ENCODE data around the gene DNAJC4.
A peak's percentile ranks its signal among the peaks of the same experiment; 100 is the strongest.

The DNAJC4 gene

DNA sequence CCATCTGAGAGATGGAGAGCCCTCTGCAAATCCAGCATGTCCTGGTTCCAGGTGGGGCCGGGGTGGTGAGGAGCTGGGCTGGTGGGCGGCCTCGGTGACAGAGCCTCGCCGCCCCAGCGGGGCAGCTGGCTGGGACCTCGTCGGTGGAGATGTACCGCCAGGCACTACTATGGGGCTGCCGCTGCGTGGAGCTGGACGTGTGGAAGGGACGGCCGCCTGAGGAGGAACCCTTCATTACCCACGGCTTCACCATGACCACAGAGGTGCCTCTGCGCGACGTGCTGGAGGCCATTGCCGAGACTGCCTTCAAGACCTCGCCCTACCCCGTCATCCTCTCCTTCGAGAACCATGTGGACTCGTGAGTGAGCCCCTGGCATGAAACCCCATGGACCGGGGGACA lies 28.0 kb downstream of the DNAJC4 start:
- no peak for DNase-seq (ENCODE audit: low spot score)

DNA sequence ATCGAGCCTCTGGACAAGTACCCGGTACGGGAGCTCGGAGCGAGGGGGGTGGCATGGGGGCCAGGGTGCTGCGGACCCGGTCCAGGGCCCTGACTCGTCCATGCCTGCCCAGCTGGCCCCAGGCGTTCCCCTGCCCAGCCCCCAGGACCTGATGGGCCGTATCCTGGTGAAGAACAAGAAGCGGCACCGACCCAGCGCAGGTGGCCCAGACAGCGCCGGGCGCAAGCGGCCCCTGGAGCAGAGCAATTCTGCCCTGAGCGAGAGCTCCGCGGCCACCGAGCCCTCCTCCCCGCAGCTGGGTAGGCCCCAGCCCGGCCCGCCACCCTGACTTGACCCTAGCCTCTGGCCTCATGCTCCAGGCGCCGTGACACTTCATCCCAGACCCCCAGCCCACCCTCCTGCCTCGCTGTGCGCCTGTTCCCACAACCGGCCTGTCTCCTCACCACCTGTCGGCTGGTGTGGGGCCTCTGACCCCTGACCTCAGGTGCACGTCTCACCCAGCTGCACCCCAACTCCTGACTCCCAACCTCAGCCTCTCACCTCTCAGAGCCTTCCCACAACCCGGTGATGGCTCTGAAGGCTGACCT lies 28.7 kb downstream of the DNAJC4 start:
- no peak for DNase-seq (ENCODE audit: low spot score)

DNA sequence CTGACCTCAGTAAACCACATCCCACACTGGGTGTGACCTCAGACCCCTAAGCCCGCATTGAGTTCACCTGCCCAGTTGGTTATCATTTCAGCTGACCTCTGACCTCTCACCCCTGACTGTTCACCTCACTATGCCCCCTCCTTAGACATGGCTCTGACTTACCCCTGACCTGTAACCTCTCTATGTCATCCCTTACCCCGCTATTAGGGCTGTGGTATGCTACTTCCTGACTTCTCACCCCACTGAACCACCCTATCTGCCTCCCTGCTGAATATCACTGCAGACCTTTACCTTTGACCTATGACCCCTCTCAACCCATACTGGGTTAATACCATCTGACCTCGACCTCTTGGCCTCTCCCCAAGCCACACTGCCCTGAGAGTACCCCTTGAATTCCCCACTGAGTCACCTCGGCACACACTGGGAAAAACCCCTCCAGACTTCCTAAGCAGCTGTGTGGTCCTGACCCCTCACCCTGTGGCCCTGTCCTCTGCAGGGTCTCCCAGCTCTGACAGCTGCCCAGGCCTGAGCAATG lies 29.3 kb downstream of the DNAJC4 start:
- no peak for DNase-seq (ENCODE audit: low spot score)

DNA sequence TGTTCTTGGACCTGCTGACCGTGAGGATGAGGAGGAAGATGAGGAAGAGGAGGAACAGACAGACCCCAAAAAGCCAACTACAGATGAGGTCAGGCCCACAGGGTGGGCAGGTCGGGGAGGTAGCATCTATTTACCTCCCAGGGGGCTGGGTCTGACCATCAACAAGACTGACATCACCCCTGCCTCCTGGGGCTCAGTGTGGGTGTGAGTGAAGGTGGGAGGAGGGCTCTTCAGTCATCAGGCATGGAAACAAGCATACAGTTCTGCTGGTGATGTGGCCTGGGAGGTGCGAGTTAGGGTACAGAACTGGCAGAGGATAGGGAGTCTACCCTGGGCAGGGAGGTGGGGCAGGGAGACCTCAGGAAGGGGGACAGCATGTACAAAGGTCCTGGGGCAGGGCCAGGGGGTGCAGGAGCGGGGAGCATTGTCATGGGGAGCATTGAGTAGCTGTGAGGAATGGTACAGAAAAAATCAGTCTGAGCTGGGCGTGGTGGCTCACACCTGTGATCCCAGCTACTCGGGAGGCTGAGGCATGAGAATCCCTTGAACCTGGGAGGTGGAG lies 29.9 kb downstream of the DNAJC4 start:
- DNase-seq (ENCODE audit: low spot score): no peak

DNA sequence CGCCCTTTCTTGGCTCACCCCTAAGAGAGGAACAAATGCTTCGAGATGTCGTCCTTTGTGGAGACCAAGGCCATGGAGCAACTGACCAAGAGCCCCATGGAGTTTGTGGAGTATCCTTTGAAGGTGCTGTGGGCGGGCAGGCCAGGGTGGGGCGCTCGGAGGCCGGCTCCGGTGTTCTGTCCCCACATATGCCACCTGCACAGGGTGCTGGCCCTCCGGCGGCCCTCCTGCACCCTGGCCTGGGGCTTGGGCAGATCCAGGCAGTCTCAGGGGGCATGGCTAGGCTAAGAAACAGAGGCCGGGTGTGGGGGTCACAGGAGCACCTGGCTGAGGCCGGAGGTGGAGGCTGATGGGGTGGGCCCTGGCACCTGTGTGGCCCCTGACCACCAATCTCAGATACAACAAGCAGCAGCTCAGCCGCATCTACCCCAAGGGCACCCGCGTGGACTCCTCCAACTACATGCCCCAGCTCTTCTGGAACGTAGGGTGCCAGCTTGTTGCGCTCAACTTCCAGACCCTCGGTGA lies 31.3 kb downstream of the DNAJC4 start:
- DNase-seq (ENCODE audit: low spot score): no peak

DNA sequence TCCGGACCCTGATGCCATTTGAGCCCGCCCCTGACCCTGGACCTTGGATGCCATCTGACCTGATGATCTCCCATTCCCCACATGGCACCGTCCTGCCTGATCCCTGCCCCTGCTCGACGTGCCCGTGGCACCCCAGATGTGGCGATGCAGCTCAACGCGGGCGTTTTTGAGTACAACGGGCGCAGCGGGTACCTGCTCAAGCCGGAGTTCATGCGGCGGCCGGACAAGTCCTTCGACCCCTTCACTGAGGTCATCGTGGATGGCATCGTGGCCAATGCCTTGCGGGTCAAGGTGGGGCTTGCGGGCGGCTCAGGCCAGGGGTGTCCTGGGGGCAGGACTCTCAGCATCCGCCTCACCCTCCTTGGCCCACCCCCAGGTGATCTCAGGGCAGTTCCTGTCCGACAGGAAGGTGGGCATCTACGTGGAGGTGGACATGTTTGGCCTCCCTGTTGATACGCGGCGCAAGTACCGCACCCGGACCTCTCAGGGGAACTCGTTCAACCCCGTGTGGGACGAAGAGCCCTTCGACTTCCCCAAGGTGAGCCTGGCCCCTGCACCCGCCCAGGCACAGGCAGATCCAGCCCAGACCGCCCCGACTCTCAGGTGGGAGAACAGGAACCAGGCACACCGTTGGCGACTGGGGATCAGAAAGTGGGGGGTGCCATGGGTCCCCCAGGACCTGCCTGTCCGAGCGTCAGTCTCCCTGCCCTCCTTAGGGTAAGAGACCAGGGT lies 32.1 kb downstream of the DNAJC4 start:
- no peak for DNase-seq (ENCODE audit: low spot score)

DNA sequence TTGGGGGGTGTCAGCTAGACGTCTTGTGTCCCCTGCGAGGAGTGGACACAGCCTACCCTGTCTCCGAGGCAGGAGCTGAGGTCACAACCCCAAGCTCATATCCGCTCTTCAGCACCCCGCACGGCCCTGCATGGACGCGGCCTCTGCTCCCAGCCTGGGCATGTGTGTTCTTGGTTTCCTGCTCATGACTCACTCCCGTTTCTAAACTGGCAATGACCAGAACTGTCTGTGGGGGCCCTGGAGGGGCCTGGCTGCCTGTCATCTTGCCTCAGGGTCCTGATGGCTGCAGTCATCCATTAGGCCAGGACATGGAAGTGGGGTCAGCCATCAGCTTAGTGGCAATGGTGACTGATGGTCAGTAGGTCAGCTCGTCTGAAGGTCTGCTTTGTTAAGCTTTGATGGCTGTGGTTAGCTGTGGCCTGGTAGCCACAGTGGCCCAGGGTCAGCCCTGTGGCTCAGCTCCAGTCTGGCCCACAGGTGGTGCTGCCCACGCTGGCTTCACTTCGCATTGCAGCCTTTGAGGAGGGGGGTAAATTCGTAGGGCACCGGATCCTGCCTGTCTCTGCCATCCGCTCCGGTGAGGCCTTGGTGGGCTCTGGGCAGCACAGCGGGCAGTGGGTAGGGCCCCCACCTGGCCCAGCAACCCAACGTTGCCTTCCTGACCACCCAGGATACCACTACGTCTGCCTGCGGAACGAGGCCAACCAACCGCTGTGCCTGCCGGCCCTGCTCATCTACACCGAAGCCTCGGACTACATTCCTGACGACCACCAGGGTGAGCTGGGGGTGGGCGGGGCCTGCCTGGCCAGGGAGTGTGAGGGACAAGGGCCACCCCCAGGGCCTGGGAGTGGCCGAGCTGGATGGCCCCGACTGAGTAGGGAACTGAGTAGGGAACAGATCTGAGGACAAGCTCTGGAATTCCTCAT lies 32.9 kb downstream of the DNAJC4 start:
- no peak for DNase-seq (ENCODE audit: low spot score)

DNA sequence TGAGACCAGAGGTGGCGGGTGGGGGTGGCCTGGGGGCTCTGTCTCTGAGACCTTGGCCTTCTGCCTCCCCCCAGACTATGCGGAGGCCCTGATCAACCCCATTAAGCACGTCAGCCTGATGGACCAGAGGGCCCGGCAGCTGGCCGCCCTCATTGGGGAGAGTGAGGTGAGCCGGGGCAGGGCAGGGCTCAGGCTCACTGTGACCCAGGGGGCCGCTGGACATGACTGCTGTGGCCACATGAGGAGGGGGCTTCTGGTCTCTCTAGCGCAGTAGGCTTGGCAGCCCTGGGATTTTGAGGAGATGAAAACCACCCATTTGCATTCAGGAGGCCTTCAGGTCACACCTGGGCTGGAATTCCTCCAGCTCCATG lies 33.6 kb downstream of the DNAJC4 start:
- DNase-seq (ENCODE audit: low spot score): no peak

DNA sequence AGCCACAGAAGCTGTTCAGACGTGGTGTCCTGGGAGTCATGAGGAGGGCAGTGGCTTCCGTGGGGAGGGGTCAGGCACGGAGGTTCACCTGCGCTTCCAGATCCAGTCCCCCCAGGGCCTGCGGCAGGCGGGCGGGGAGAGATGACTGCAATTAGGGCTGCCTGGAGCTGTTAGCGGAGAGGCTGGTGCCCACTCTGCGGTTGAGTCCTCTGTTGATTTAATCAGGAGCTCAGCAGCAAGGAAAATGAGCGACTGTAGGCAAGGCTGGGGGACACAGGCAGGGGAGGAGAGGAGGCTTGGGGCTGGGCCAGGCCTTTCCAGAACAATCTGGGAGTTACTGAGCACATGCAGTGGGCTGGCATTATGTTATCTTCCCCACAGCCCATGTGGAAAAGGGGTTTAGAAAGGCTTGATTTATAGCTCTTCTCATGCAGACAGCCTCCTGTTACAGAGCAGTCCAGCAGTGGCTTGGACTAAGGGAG lies 34.1 kb downstream of the DNAJC4 start:
- DNase-seq (ENCODE audit: low spot score): peak; percentile 79

DNA sequence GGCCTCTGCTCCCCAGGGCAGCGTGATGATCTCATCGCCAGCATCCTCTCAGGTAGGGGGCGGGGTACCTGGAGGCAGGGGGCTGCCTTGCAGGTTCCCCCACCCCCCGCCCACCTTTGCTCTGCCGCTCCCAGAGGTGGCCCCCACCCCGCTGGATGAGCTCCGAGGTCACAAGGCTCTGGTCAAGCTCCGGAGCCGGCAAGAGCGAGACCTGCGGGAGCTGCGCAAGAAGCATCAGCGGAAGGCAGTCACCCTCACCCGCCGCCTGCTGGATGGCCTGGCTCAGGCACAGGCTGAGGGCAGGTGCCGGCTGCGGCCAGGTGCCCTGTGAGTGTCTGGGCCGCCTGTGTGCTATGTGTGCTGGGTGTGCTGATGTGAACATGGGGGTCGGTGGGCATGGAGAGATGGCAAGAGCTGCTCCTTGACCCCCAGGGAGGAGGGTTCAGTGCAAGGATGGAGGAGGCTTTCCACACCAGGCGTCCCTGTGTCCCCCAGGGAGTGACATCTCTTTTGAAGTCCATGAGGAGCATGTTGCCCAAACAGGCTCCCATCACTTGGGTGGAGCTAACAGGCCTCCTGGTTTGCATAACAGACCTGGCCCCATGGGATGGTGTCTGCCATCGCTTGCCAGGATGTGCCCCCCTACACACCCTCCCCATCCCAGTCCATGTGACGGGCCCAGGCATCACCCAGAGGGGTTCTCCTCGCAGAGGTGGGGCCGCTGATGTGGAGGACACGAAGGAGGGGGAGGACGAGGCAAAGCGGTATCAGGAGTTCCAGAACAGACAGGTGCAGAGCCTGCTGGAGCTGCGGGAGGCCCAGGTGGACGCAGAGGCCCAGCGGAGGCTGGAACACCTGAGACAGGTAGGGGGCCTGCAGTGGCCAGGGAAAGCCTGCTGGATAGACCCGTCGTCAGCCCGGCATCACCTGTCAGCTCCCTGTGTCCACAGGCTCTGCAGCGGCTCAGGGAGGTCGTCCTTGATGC lies 35.1 kb downstream of the DNAJC4 start:
- no peak for DNase-seq (ENCODE audit: low spot score)

DNA sequence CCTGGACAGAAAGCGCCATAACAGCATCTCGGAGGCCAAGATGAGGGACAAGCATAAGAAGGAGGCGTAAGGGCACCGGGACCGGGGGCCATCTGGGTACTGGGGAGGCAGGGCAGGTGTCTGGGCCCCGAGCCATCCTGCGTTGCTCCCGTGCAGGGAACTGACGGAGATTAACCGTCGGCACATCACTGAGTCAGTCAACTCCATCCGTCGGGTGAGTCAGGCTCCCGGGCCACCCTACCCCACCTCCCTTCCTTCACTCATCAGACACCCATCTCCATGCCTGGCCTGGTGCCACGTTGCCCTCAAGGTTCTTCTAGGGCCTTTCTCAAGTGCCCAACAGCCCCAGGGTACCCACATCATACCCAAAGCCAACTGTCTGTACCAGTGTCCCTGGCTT lies 36.0 kb downstream of the DNAJC4 start:
- no peak for DNase-seq (ENCODE audit: low spot score)

DNA sequence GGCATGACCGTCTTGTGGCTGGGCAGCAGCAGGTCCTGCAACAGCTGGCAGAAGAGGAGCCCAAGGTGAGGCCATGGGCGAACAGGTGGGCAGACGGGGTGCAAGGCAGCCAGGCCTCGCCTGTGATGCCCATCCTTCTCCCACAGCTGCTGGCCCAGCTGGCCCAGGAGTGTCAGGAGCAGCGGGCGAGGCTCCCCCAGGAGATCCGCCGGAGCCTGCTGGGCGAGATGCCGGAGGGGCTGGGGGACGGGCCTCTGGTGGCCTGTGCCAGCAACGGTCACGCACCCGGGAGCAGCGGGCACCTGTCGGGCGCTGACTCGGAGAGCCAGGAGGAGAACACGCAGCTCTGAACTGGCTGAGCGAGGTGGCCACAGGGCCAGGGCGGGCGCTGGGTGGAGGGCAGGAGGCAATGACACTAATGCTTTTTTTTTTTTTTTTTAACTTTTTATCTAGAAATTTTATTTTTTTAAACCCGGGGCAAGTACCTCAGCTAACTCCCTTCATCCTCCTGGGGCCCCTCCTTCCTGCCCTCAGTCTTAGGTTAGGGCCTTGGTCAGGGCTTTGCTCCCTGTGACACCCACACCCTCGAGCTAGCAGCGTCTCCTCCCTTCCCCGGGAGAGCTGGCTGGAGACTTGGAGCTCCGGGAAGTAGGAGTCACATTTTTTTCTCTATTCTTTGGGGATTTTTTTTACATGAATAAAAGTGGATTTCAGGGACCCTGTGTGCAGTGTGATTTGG lies 37.0 kb downstream of the DNAJC4 start:
- DNase-seq (ENCODE audit: low spot score): no peak

DNA sequence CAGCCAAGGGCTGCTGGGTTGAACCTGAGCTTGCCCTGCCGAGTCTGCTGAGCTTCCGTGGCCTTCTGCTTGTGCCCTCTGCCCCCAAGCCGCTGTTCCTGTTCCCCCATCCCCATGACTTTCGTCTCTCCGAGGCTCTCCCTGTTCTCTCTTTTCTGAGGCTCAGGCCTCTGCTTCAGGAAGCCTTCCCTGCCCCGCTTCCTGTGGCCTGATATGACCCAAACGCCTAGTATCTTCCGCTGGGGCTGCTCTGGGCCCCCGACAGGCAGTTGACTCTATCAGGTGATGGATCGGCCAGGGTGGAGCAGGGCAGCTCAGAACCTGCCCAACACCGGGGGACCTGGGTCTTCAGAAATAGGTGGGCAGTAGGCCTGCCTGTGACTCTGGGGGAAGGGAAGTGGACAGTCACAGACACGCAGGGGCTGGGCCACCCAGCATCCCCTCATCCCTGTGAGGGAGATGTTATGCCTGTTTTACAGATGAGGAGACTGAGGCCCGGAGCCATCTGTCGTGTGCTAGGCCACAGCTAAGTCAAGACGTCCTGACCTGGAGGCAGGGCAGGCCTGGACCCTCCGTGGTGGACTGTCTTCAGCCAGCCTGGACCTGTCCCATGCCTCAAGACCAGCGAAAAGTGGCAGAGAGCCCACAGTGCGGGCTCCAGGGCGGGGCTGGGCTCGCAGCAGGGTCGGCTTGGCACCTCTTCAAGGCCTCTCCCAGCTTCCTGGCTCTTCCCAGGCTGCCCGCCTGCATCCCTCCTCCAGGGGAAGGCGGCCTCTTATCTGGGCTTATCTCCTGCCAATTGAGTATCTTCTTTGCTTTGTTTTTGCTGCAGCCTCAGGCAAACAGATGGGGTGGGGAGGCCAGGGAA lies 37.9 kb downstream of the DNAJC4 start:
- DNase-seq (ENCODE audit: low spot score): peak; percentile 63

DNA sequence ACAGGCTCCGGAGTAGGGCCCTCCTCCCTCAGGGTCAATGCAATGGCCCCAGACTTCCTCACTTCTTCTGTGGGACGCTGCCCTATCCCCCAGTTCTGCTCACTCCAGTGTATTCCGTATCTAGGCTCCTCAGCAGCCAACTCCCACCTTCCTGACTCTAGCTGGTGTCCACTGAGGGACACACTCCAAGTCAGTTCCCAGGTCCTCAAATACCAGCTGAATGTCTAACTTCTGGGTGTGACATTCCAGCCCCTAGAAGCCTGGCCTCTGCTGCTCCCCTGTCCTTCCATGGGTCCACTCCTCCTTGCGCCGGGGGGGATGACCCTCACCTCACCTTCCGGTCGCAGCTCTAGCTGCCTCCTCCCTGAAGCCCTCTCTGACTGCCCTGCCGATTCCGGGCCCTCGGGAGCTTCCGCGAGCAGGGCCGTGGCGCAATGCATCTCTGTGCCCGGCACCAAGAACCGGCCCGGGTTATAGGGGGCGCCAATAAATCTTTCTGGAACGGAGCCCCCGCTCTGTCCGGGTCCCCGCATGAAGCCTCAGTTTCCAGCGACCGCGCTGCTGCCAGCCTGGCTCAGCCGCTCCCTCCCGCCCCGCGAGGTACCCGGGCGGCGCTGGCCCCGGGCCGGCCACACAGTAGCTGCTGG lies 38.7 kb downstream of the DNAJC4 start:
- peak; percentile 46 for DNase-seq (ENCODE audit: low spot score)

DNA sequence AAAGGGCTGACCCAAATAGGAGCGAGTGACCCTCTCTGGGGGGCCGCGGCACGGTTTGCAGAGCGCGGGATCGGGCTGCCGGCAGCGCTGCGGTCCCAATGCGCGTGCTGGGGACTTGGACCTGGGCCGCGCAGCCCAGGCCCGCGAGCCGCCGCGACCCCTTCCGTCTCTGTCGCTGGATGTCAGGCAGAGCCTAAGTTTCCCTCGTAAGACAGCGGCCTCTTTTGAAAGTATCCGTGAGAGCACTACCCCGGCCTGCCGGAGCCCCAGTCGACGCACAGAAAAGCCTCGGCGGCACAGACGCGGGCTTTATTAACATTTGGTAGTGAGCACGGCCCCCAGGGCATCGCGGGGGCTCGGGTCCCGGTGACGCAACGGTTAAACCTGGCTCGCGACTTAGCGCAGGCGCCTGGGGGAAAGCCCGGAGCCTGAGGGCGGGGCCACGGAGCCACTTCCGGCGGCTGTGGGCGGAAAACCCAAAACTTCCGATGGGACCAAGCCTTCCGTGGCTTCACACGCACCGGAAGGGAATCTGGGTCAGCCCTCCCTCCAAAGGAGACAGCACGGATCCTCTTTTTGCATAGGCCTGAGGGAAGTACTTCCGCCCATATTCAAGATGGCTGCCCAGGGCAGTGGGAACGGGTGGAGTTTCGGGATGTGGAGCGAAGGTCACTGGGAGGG lies 39.3 kb downstream of the DNAJC4 start:
- DNase-seq (ENCODE audit: low spot score): peak; percentile 100

DNA sequence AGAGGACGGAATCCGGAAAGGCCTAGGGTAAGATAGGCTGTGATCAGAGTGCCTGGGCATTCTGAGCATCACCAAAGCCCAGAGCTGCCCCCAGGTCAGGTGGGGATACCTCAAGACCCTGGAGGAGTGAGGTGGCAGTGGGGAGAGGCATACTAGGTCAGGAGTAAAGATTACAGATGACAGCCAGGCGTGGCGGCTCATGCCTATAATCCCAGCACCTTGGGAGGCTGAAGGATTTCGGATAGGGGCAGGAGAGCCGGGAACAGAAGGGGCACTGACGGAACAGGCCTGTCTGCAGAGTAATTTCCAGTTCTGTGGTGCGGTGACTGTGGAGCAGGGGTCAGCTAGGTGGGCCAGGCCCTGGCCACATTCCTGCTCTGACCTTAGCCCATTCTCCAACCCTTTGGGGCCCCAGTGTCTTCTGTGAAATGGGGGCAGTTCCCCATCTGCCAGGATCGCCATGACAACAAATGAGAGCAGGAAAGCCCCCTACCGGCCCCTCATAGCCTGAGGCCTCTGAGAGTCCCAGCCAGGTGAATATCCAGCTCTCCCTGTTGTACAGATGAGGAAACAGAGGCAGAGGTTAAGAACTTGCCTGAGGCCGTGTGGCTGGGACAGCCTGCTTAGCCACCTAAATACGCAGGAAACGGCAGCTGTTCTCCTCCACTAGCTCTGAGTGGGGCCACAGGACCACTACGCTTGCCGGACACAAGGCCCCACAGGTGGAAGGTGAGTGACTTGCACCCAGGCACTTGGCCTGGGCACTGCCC lies 44.9 kb downstream of the DNAJC4 start:
- no peak for DNase-seq (ENCODE audit: low spot score)

DNA sequence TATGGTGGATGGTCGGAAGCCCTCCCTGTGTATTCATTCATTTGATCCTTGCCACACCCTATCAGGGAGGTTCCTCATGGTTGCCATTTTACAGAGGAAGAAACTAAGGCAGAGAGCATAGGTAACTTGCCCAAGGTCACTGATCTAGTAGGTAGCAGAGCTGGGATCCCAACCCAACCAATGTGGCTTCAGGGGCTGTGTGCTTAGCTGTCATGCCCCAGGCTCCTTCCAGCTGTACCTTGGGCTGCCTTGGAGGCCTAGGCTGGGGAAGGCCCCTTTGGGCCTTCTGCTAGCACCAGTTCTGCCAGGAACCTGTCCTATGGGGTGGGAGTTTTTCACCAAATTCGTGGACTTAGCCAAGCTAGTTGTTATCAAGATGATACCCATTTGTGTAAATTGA lies 45.5 kb downstream of the DNAJC4 start:
- DNase-seq (ENCODE audit: low spot score): no peak

All from SK-N-DZ (cell line).